ENCODE measurements around the gene HMGCL.
A peak's percentile ranks its signal among the peaks of the same experiment; 100 is the strongest.

The HMGCL gene

DNA sequence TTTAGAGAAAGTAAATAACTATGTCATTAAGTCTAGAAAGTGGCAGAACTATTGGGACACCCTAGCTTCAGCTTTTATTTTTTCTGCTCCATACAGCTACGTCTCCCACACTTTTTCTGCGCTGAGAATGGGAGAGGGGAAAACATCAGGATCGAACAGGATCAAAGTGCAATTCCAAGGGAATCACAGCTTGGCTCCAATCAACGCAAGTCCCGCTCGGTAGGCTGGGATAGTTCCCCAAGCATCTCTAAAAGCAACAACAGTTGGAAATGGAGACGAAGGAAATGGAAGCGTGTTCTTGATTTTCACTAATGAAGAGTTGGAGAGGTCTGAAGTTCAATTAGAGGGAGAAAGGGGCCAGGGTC, 536 bp downstream of the HMGCL start:
- TF ChIP-seq, protein P1, sequence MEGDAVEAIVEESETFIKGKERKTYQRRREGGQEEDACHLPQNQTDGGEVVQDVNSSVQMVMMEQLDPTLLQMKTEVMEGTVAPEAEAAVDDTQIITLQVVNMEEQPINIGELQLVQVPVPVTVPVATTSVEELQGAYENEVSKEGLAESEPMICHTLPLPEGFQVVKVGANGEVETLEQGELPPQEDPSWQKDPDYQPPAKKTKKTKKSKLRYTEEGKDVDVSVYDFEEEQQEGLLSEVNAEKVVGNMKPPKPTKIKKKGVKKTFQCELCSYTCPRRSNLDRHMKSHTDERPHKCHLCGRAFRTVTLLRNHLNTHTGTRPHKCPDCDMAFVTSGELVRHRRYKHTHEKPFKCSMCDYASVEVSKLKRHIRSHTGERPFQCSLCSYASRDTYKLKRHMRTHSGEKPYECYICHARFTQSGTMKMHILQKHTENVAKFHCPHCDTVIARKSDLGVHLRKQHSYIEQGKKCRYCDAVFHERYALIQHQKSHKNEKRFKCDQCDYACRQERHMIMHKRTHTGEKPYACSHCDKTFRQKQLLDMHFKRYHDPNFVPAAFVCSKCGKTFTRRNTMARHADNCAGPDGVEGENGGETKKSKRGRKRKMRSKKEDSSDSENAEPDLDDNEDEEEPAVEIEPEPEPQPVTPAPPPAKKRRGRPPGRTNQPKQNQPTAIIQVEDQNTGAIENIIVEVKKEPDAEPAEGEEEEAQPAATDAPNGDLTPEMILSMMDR (IDR thresholded peaks at IDR 0.05; ENCODE audit: insufficient read depth, missing control alignments): no peak
- no peak for DNase-seq (ENCODE audit: insufficient read length, low spot score)
- no peak for FAIRE-seq

DNA sequence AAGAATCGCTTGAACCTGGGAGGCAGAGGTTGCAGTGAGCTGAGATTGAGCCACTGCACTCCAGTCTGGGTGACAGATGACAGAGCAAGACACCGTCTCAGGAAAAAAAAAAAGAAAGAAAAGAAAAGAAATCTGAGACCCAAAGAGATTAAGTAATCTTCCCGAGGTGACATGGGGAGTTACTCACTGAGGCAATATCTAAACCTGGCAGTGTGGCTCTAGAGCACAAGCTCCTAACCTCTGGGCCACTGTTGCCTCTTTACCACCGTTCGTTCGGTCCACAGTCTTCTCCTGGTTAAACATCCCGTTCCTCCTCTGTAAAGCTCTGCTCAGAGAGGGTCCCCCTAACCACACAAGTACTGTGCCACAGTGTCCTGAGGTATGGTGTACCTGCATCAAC, 1.5 kb downstream of the HMGCL start:
- TF ChIP-seq, protein P1 (IDR thresholded peaks at IDR 0.05; ENCODE audit: insufficient read depth, missing control alignments): no peak
- no peak for FAIRE-seq
- no peak for DNase-seq (ENCODE audit: insufficient read length, low spot score)

DNA sequence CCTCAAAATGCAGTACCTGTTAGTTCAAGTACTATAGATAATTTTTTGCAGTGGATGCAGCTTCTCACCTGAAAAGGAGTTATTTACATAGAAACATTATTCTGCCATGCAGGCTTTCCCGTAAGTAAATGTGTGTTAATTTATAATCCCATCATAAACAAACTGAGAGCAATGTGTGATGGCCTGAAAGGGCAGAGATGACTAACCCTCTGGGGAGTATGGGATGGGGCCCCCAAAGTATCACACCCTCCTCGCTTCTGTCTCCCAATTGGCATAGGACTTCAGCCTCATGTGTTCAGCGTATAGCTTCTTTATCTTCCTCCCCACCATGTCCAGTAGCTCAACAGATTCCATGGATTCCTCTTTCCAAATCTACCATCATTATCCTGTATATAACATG, 7.6 kb downstream of the HMGCL start:
- DNase-seq (ENCODE audit: insufficient read length, low spot score) (no peak), FAIRE-seq (no peak)
- TF ChIP-seq, protein P1 (IDR thresholded peaks at IDR 0.05; ENCODE audit: insufficient read depth, missing control alignments): no peak

DNA sequence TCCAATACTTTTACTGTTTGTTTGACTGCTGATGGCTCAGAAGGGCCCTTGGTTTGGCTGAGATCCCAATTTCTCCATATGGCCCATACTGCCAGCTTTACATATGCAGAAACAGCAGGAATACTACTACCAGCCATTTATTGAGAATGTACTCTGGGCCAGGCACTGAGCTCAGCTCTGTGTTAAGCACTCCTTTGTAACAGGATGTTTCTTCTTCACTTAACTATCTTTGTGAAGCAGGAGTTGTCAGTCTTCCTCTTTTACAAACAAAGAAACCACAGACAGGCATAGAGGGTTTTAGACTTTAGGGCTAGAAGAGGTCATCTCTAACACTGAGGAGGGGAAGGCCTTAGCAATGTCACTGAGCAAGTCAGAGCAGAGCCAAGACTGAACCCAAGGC, 8.3 kb downstream of the HMGCL start:
- DNase-seq (ENCODE audit: insufficient read length, low spot score): no peak
- FAIRE-seq: no peak
- TF ChIP-seq, protein P1 (IDR thresholded peaks at IDR 0.05; ENCODE audit: insufficient read depth, missing control alignments): no peak

DNA sequence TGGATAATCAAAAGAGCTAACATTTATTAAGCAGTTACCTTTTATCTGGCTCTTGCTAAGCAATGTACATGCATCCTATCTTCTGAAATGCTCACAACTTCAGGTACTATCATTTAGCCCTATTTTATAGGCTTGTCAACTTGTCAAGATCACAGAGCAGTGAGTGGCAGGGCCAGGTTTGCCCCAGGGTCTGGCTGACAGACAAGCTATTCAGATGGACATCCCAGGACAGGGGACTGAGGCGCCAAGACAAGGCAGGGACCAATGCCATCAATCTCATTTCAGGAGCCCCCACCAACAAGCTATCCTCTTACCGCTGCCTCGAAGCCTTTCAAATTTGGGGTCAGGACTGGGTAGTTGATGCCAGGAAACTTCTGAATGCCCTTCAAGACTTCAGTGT, 8.9 kb downstream of the HMGCL start:
- FAIRE-seq: no peak
- TF ChIP-seq, protein P1 (IDR thresholded peaks at IDR 0.05; ENCODE audit: insufficient read depth, missing control alignments): no peak
- no peak for DNase-seq (ENCODE audit: insufficient read length, low spot score)

DNA sequence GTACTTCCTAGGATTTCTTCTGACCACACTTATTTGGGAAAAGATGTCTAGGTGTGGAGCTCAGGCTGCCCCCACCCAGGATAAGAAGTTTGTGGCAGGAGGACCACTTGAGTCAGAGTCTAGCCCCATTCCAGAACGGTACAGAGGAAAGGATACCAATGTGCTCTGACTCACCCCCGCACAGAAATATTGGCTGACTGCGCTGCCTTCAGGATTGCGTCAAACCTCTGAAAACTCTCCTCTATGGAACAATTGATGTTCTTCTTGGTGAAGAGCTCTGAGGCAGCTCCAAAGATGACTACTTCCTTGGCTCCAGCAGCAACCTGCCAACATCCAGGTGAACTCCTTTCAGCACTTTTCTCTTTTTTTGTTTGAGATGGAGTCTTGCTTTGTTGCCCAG, 11.2 kb downstream of the HMGCL start:
- DNase-seq (ENCODE audit: insufficient read length, low spot score): no peak
- TF ChIP-seq, protein P1 (IDR thresholded peaks at IDR 0.05; ENCODE audit: insufficient read depth, missing control alignments): no peak
- FAIRE-seq: no peak

DNA sequence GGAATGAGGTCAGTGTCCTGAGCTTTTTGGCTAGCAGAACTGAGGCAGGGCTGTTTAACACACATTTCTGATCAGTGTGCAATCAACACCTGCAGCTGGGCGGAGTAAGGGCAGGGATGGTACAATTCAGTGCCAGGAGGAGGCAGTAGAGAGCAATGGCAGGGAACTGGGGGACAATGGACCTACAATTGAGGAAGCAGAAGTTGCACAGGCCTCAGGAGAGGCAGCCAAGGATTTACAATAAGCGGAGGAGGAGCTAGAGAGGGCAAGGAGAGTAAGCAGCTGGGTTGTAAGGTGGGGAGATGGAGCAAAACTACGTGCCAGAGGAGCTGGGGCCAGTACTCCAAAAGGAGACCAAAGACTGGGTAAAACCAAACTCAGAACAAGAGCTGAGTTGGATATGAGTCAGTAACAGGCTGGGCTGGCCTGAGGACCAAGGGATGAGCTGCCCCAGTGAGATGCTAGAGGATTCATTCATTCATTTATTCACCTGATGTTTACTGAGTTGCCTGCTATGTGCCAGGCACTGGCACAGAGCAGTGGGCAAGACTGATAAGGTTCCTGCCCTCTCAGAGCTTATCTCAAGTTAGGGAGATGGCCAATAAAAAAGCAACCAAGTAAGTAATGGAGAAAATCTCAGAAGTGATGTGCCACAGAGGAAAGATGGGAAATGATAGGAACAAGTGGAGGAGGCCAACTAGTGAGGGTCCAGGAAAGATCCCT, 14.2 kb downstream of the HMGCL start:
- FAIRE-seq (no peak), DNase-seq (ENCODE audit: insufficient read length, low spot score) (no peak)
- TF ChIP-seq, protein P1 (IDR thresholded peaks at IDR 0.05; ENCODE audit: insufficient read depth, missing control alignments): peak; percentile 54
